ENCODE results near the gene GPR137B. TPM values are rescaled to one million over a fixed set of nuclear protein-coding genes. Genes with fewer than 3 reads are reported as not detected.

The GPR137B gene
- total RNA-seq, 1 donor from 2014 or later = 3.8 TPM

DNA sequence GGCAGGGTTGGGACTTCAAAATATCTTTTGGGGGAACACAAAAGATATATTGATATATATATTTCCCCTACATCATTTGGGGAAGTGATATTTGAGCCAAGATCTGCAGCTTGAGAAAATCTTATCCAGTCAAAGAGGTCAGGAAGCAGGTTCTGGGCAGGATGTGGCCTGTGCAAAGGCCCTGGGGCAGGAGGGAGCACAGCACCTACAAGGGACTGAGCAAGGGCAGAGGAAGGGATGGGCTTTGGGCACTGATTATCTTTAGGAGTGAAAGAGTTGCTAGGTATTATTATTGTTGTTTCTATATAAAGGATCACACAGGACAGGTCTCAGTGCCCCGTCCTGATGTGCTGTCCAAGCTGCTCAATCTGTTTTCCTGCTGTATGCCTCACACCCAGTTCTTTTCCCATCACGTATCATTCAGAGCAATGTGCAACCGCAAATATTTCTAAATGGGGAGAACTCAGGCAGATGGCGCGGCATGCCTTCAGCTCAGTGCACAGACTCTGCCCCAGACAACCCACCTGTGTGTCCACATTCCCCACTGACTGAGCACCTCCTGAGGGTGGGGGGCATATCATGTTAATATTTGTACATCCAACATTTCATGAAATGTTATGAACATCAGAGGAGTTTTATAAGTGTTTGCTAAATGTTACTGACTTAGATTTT lies 28.1 kb upstream of the GPR137B start:
- no peak for ATAC-seq

DNA sequence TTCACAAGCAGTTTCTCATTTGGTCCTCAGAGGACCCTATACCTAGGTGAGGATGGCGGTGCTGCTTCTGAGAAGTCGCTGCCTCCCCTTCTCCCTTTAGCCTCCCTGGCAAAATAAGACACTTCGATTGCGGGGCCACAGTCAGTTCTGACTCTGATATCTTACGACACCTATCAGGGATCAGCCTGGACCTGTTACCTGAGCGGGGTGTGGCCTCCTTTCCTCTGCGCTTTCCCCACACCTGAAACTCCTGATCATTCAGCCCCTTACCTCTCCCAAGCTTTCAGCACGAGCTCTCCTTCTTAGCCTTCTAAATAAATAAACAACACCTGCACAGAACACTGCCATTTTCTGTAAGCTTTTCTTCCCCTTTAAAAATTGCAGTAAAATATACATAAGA lies 24.6 kb upstream of the GPR137B start:
- ATAC-seq = no peak

DNA sequence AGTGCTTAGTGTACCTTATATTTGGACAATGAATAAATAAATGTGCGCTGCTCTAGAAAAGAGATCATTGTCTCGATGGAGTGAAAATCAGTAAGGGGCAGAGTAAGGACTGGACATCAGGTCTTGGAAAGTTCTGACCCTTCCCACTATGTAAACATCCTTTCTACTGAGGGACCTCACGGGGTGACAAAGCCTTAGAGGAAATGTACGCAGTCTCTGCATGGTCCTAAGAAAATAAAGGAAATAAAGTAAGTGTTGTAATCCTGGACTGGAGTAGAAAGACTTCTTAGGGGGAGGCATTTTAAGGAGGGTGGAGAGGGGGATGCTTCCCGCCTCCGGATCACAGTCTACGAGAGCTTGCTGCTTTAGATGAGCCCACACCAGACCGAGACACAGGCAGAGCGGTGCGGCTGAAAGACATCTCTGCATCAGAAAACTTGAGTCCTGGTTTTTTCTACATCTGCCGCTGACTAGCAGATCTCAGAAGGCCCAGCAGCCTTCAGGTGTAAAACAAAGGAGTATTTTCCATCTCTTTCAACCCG lies 22.3 kb upstream of the GPR137B start:
- no peak for ATAC-seq

GRCh38 chr1:236120721-236121153 lies 21.6 kb upstream of the GPR137B start:
- no peak for ATAC-seq

DNA sequence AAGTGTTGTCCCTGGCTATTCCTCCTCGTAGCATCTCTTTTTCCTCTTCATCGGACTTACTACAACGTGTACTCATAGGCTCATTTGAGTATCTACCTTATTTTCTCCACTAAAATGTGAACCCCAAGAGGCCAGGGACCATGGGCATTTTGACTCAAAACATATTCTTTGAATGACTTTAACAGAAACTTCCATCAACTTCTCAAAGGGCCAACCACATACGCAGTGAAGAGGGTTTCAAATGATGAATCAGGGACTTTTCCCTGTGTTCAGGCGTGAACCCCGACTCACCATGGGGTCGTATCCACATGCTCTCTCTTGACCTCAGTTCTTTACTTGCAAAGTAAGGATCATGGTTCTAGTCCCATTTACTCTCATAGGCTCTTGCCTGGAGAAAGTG lies 20.2 kb upstream of the GPR137B start:
- ATAC-seq = no peak

GRCh38 chr1:236123563-236123962 lies 18.8 kb upstream of the GPR137B start:
- ATAC-seq = no peak

DNA sequence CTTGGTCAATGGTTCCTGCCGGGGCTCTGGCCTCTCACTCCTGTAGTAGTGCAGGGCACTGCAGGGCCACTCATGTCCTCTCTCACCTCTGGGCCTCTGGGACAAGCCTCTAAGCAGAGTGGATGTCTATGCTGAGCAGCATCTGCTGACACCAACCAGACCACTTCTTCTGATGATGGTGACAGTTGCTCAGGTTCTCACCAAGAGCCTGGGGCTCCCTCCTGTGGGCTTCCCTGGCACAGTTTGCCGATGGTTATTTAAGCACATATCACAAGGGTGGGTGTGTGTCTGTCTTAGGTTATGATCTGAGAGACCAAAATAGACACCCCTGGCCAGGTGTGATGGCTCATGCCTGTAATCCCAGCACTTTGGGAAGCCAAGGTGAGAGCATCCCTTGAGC lies 17.4 kb upstream of the GPR137B start:
- ATAC-seq = no peak

GRCh38 chr1:236127045-236127444 lies 15.3 kb upstream of the GPR137B start:
- ATAC-seq = no peak

- ATAC-seq = peak; percentile 80
Observed at GRCh38 chr1:236128646-236129178, 13.6 kb upstream of the GPR137B start.

DNA sequence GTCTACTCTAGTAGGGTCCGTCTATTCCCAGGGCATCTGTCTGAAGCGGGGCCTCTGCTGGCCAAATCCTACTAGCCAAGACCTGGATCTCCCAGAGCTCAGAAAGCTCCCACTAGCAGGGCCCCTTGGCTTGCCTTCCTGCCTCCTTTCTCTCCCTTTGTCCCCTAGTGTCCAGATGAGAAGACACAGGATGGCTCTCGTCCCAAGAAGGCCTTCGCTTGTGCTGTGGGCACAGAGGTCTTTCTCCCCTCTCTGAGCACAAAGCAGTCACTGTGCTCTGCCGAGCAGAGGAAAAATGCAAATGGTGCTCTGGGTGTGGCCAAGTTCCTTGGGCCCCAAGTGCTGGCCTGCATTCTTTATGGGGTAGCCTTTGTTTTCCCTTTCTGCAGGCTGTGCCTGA lies 13.0 kb upstream of the GPR137B start:
- no peak for ATAC-seq

DNA sequence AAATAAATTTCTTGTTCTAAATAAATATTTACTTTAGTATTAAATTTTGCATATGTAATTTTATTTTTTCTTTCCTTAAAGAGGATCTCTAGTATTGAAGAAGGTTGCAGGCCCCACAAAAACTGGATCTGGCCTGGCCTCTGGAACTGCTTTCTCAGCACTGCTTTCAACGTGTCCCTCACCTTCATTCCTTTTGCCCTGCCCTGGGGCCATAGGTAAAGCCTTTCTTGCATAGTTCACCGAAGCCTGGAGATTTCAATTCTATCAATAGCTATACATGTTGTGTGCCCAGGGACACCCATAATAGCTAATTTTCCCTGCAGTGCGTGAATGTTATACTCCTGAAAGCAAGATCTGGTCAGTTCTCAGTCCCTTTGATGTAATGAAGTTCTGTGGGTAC lies 12.0 kb upstream of the GPR137B start:
- no peak for ATAC-seq

DNA sequence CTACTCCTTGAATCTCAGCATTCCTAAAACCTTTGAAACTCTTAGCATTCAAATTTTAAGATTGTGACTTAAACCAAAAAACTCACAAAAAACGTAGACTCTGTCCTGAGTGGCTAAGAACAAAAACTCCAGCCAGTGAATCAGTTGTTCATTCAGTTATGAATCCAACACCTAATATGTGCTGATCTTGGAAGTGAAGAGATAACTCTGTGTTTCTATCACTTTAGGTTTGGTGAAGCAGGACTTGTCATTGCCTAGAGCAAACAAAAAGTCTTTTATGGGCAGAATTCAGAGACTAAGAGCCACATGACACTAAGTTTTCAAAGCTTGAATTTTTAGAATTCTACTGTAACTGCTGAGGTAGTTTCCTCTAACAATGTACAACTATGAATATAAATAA lies 10.4 kb upstream of the GPR137B start:
- no peak for ATAC-seq

DNA sequence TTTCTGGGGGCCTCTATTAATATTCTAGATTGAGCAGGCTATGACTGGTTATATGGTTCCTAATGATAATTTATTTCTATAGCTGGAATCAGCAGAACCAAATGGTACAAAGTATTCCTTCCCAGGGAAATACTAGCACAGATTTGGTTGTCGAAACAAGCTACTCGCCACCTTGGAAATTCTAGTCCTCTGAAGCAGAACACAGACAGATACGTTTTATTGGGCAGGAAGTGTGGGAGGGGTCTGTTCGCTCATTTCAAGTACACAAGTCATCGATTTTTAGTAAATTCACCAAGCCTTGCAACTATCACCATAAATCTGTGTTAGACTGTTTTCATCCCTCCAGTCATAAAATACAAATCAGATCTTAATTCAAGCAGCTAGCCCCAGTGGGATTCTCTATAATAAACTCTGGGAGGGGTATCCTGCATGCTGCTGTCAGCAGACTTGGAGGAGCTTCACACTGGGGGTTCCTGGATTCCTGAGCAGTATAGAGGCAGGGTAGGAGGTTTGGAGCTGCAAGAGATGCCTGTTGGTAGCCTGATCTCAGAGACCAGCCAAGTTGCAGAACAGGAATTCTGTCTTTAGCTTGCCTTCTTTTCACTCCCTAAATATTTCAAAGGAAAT lies 9.8 kb upstream of the GPR137B start:
- no peak for ATAC-seq

- ATAC-seq = no peak
Observed at GRCh38 chr1:236133339-236133738, 9.0 kb upstream of the GPR137B start.

GRCh38 chr1:236133802-236134201 lies 8.5 kb upstream of the GPR137B start:
- no peak for ATAC-seq

DNA sequence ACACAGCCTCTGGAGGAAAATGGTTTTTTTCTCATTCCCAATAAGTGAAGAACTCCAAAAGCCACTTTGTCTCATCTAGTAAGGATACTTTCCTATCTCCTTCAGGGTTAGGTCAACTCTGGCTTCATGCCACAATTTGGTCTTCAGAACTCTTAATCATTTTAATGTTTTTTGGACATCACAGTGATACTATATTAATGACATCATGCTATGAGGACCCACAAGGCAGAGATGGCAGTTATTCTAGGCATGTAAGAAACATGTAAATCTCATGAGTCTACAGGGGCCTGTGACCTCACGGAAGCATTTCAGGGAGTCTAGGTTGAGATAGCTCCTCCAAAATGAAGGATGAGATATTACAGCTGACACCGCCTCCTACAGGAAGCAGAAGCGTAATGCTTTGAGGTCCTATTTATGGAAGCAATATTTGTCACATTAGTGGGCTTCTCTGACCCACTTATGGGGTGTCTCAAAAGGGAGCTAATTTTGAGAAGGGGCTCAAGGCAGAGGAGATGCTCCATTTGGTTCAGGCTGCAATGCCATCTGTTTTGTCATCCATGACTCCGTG lies 5.0 kb upstream of the GPR137B start:
- no peak for ATAC-seq

- ATAC-seq = no peak
Observed at GRCh38 chr1:236139495-236139894, 2.8 kb upstream of the GPR137B start.

- ATAC-seq = no peak
Observed at GRCh38 chr1:236140705-236141446, 1.5 kb upstream of the GPR137B start.

DNA sequence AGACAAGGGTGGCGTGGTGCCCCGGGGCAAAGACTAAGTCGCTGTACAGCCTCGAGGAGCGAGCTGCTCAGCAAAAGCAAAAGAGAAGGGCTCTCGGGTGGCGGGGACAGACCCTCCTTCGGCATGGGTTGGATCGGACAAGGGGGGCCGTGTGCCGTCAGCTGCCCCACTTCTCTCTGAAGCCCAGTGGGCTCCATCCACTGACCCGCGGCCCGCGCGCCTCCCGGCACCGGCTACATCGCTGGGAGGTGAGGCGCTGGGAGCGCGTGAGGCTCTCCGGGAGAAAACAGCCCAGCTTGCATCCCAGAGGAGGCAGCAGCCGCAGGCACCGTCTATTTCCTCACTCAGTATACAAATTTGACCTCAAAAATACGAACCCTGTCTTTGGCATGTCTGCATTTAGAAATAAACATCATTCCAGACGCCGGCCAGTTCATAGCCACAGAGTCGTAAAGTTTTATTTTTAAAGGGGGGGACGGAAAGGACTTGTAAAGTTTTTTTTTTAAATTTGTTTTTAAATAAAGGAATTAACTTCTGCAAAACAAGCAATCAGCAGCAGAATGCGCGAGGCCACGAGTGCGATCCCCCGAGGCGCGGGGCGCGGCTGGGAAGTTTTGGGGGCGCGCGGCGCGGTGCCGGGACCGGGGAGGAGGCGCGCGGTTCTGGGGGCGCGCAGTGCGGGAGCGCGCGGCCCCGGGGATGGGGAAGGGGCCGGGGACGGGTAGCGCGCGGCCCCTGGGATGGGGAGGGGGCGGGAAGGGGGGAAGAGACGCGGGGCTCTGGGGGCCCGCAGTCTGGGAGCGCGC lies 689 bp upstream of the GPR137B start:
- peak; percentile 5 for ATAC-seq

- ATAC-seq = peak; percentile 67
Observed at GRCh38 chr1:236143104-236143948, 987 bp downstream of the GPR137B start.

DNA sequence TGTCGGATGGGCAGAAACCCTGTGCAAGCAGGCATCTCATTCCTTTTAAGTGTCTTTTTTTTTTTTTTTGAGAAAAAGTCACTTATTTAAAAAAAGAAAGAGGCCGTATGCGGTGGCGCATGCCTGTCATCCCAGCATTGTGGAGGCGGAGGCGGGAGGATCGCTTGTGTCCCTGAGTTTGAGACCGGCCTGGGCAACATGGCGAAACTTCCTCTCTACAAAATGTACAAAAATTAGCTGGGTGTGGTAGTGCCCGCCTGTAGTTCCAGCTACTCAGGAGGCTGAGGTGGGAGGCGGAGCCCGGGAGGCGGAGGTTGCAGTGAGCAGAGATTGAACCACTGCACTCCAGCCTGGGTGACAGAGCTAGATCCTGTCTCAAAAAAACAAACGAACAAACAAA lies 1.7 kb downstream of the GPR137B start:
- no peak for ATAC-seq
